IMR-90 (cell line): ENCODE results near the gene PHACTR2. TPM values are rescaled to one million over a fixed set of nuclear protein-coding genes. Genes with fewer than 3 reads are reported as not detected.

Experiments
- ATAC-seq: fragments of 200-7000 bp; cut with Tn5 transposase; 2 replicates; pipeline ENCODE4 v1.9.1; 2020; ENCODE audit warnings: low read depth, mild to moderate bottlenecking, moderate library complexity
- BruUV-seq: library from RNA; stranded (reverse); fragments of 400-500 nt; replicated peaks from 2 replicates; lab custom pipeline; 2021; lab: Mats Ljungman, UMichigan
- CTCF ChIA-PET: fragments of 300-600 bp; formaldehyde crosslinking; extraction: SDS; loops from one replicate; lab custom pipeline; 2021; ENCODE audit warnings: antibody characterized with exemption; lab: Yijun Ruan, JAX
- POLR2A ChIA-PET: fragments of 300-600 bp; sonication (Branson Sonifier 250); formaldehyde crosslinking; loops from one replicate; lab custom pipeline; 2022; ENCODE audit warnings: antibody characterized with exemption; ENCODE audit not compliant: unreplicated experiment; lab: Charles Lee
- DNase-seq: peaks from one replicate; pipeline ENCODE4 v3.0.0; 2013
- H2AFZ ChIP-seq: replicated peaks from 2 replicates; pipeline ENCODE3; 2013; ENCODE audit warnings: low read length, mild to moderate bottlenecking; ENCODE audit not compliant: poor library complexity
- H2AK5ac ChIP-seq: 2 replicates; pipeline ENCODE4 v1.6.1; 2013; ENCODE audit warnings: low read depth, low read length, inconsistent platforms
- H2AK9ac ChIP-seq: replicated peaks from 2 replicates; pipeline ENCODE3; 2013; ENCODE audit warnings: mild to moderate bottlenecking, low read depth, low read length, moderate library complexity; ENCODE audit not compliant: poor library complexity
- H2BK120ac ChIP-seq: 2 replicates; pipeline ENCODE4 v1.6.1; 2013; ENCODE audit warnings: low read depth, low read length, inconsistent platforms
- H2BK15ac ChIP-seq: 3 replicates; pipeline ENCODE4 v1.6.1; 2013; ENCODE audit warnings: low read depth, low read length, inconsistent platforms
- H2BK20ac ChIP-seq: 2 replicates; pipeline ENCODE4 v1.6.1; 2013; ENCODE audit warnings: low read depth, mild to moderate bottlenecking, inconsistent platforms, low read length, moderate library complexity
- H2BK5ac ChIP-seq: 2 replicates; pipeline ENCODE4 v1.6.1; 2013; ENCODE audit warnings: mild to moderate bottlenecking, low read depth, low read length, inconsistent platforms; ENCODE audit not compliant: poor library complexity, severe bottlenecking
- H3K14ac ChIP-seq: replicated peaks from 2 replicates; pipeline ENCODE4 v1.6.1; 2013; ENCODE audit warnings: low read depth, low read length, inconsistent platforms
- H3K18ac ChIP-seq: 2 replicates; pipeline ENCODE4 v1.6.1; 2013; ENCODE audit warnings: low read depth, low read length, control low read depth
- H3K23ac ChIP-seq: 2 replicates; pipeline ENCODE4 v1.6.1; 2013; ENCODE audit warnings: low read depth, low read length, inconsistent platforms
- H3K27ac ChIP-seq: 2 replicates; pipeline ENCODE4 v1.5.1; 2013; ENCODE audit warnings: mild to moderate bottlenecking, control low read depth, low read length; ENCODE audit not compliant: insufficient read depth
- H3K27me3 ChIP-seq: 2 replicates; pipeline ENCODE4 v1.6.1; 2013; ENCODE audit warnings: low read length; ENCODE audit not compliant: control insufficient read depth, insufficient read depth
- H3K36me3 ChIP-seq: 2 replicates; pipeline ENCODE4 v1.6.1; 2013; ENCODE audit warnings: low read length, mixed read lengths; ENCODE audit not compliant: control insufficient read depth, insufficient read depth
- H3K4ac ChIP-seq: 2 replicates; pipeline ENCODE4 v1.6.1; 2013; ENCODE audit warnings: low read depth, low read length, inconsistent platforms
- H3K4me1 ChIP-seq: 2 replicates; pipeline ENCODE4 v1.6.1; 2013; ENCODE audit warnings: low read length, mixed read lengths; ENCODE audit not compliant: control insufficient read depth, insufficient read depth
- H3K4me2 ChIP-seq: 2 replicates; pipeline ENCODE4 v1.6.1; 2013; ENCODE audit warnings: low read depth, mild to moderate bottlenecking, control low read depth, low read length, moderate library complexity
- H3K4me3 ChIP-seq: 2 replicates; pipeline ENCODE4 v1.5.1; 2013; ENCODE audit warnings: low read depth, mild to moderate bottlenecking, control low read depth, low read length, moderate library complexity; ENCODE audit not compliant: insufficient read depth
- H3K56ac ChIP-seq: 2 replicates; pipeline ENCODE4 v1.6.1; 2013; ENCODE audit warnings: low read length, inconsistent platforms; ENCODE audit not compliant: insufficient read depth; ENCODE audit errors: extremely low read depth
- H3K79me1 ChIP-seq, 2 experiments: 2 replicates each; pipeline ENCODE4 v1.6.1; 2013; ENCODE audit warnings: low read length in 2 of 2, inconsistent platforms in 1 of 2, low read depth in 1 of 2
- H3K9ac ChIP-seq: 2 replicates; pipeline ENCODE4 v1.6.1; 2013; ENCODE audit warnings: low read depth, low read length, control low read depth
- H3K9me1 ChIP-seq: 2 replicates; pipeline ENCODE4 v1.6.1; 2013; ENCODE audit warnings: low read length, inconsistent platforms; ENCODE audit not compliant: insufficient read depth
- H3K9me3 ChIP-seq: 2 replicates; pipeline ENCODE4 v1.6.1; 2013; ENCODE audit warnings: low read length; ENCODE audit not compliant: control insufficient read depth, insufficient read depth
- H4K20me1 ChIP-seq: 2 replicates; pipeline ENCODE4 v1.6.1; 2013; ENCODE audit warnings: low read length, inconsistent platforms; ENCODE audit not compliant: insufficient read depth
- H4K5ac ChIP-seq: 2 replicates; pipeline ENCODE4 v1.6.1; 2013; ENCODE audit warnings: mild to moderate bottlenecking, low read depth, low read length, control low read depth
- H4K8ac ChIP-seq, 2 experiments: 2 replicates each; pipeline ENCODE4 v1.6.1; 2013; ENCODE audit warnings: low read depth in 2 of 2, low read length in 2 of 2, control low read depth in 1 of 2, inconsistent platforms in 1 of 2
- H4K91ac ChIP-seq: 2 replicates; pipeline ENCODE4 v1.6.1; 2013; ENCODE audit warnings: low read depth, low read length, inconsistent platforms; ENCODE audit not compliant: insufficient read depth
- CEBPB ChIP-seq: IDR thresholded peaks from 2 replicates; pipeline ENCODE4 v1.6.1; 2012; ENCODE audit warnings: low read depth, low read length, improper control_type of control experiment
- FOS ChIP-seq: fragments of 150-350 bp; IDR thresholded peaks from 2 replicates; pipeline ENCODE4 v1.6.1; 2016; ENCODE audit warnings: low read depth, low read length
- MAFK ChIP-seq: IDR thresholded peaks from 2 replicates; pipeline ENCODE4 v1.6.1; 2012; ENCODE audit warnings: low read depth, low read length, improper control_type of control experiment
- NFE2L2 ChIP-seq: fragments of 150-350 bp; IDR thresholded peaks from 2 replicates; pipeline ENCODE4 v1.6.1; 2016; ENCODE audit warnings: low read depth, mild to moderate bottlenecking, low read length
- RAD21 ChIP-seq: IDR thresholded peaks from 2 replicates; pipeline ENCODE4 v1.6.1; 2012; ENCODE audit warnings: low read length, improper control_type of control experiment
- dilution Hi-C: fragments of 300-500 bp; cut with HindIII; formaldehyde crosslinking; loops from one replicate; pipeline ENCODE4 v1.14.3; 2018; ENCODE audit warnings: low sequenced_read_pairs; ENCODE audit not compliant: unreplicated experiment
- in situ Hi-C: fragments of 300-500 bp; cut with MboI; formaldehyde crosslinking; loops from 3 replicates; pipeline ENCODE4 v1.14.3; 2019; ENCODE audit warnings: low sequenced_read_pairs, inconsistent platforms, mixed read lengths
- intact Hi-C: fragments of 100-400 bp; cut with micrococcal nuclease; formaldehyde crosslinking; loops from 2 replicates; pipeline ENCODE4 v1.10.0; 2022
- polyA plus RNA-seq, 3 experiments: library from polyadenylated mRNA; depleted of rRNA; stranded (reverse); fragments of >200 nt; gene quantifications; 2 replicates each; pipeline ENCODE4 v1.2.3, GENCODE V29; 2012; ENCODE audit warnings: low replicate concordance in 1 of 3
- total RNA-seq: library from RNA; depleted of rRNA; stranded (reverse); fragments of >200 nt; gene quantifications from 2 replicates; pipeline ENCODE4 v1.2.3, GENCODE V29; 2012

The PHACTR2 gene
- total and polyA plus RNA-seq, 2 of the 4 experiments (the other 2 are of a cell fraction): 14.5 to 74.2 TPM

- Histone ChIP-seq H3K4me3 (no peak overlapping the region), H3K79me1 (peaks cover 0 to 14% of the 10 kb centered on the region in 2 experiments; a peak in 3 of 4 replicates), H2AK9ac (no peak overlapping the region), H3K27ac (0 out of 2 replicates have a peak overlapping the region, but pooled peaks have one; percentile 0), H3K4me2 (no peak overlapping the region), H3K4ac (no peak overlapping the region), H4K91ac (no peak overlapping the region; the same call in 1 of the 2 replicates), H3K4me1 (peaks cover 7% of the 10 kb centered on the region), H4K20me1 (no peaks in the 10 kb centered on the region), H4K8ac (no peak overlapping the region), H2BK20ac (no peak overlapping the region), H3K18ac (no peak overlapping the region), H3K9ac (no peak overlapping the region), H3K23ac (no peak overlapping the region), H3K27me3 (no peaks in the 10 kb centered on the region), H4K5ac (no peak overlapping the region), H2BK120ac (no peak overlapping the region), H2AK5ac (no peak overlapping the region), H3K56ac (no peak overlapping the region), H3K14ac (no peak overlapping the region), H3K9me3 (no peaks in the 10 kb centered on the region), H2BK5ac (no peak overlapping the region), H2AFZ (no peak overlapping the region), H3K9me1 (peaks cover 2% of the 10 kb centered on the region), H3K36me3 (peaks cover 3% of the 10 kb centered on the region), H2BK15ac (no peak overlapping the region)
- ChIA-PET POLR2A (no interaction called here), CTCF (interaction anchor here (0.6 kb wide), 1 partner anchor 14 kb away, joined by 3 read pairs; the partner anchor contains the start of gene LTV1)
- ATAC-seq (peak; percentile 27; the same call in 1 of the 2 replicates), DNase-seq (no peak)
- TF ChIP-seq RAD21: no peak
- no peak for TF ChIP-seq MAFK
- TF ChIP-seq NFE2L2: no peak
- TF ChIP-seq CEBPB: no peak
- TF ChIP-seq FOS: no peak
- intact Hi-C loops (no loop called here), dilution Hi-C loops (no loop called here), in situ Hi-C loops (no loop called here)
- no TSS peak for BruUV-seq
Observed at GRCh38 chr6:143828572-143828971, 150.8 kb downstream of the PHACTR2 start.
